NCI-H1694 treated with DMSO at 0.1 percent for 48 hours (cell line): Measurements from ENCODE around the gene PCNX2.
"Not testable (repeated sequence)": the region's sequence is repeated elsewhere in the genome, so short reads cannot be mapped to it uniquely, and the experiment has no call there.

Experiments
- DNase-seq: peaks from one replicate; lab custom pipeline; 2025; lab: John Stamatoyannopoulos, UW

The PCNX2 gene

GRCh38 chr1:233158322-233158721, 137.2 kb downstream of the PCNX2 start:
- no peak for DNase-seq

DNA sequence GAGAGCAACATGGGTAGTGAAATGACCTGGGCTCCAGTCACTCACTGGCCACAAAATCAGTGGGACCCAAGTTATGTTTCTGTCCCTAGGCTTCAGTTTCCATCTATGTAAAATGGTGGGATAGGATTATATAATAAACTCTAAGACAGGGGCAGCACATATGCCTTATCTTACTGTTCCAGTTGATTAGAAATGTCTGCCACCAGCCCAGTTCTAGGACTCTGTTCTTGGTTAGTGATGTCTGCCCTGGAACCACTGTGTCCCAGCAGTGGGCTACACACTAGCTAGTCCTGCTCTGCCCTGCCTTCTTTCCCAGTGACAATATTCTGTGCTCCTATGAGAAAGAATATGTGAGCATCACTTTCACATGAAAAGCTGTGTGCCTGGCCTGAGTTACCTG, 138.3 kb downstream of the PCNX2 start:
- DNase-seq = no peak

DNA sequence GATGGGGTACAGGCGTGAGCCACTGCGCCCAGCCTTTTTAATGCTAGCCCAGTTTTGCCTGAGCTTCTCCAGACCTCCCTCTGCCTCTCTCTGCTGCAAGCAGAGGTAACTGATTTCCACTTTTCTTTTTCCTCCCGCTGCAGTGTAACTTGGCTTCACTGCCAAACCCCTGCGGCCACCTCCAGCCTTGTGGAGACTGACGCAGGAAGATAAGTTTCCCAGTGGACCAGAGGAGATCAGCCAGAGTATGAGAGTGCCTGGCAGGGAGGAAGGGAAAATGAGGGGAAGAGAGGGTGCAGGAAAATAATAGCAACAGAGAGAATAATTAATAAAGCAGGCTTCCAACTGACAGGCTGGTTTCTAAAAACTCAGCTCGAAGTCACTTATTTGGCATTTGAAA, 143.7 kb downstream of the PCNX2 start:
- no peak for DNase-seq

DNA sequence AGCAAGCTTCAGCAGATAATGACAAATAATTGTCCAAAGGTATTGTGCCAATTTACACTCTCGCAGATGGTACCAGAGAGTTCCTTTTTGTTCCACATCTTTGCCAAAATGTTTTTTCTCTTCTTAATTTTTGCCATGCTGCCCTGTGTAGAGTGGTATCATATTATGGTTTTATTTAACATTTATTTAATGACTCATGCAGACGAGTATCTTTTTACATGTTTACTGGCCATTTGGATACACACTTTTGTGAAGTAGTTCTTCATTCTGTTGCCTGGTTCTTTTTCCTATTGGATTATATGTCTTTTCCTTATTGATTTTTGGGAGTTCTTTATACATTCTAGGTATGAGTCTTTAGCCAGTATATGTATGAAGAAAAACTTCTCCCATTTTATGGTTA, 151.1 kb downstream of the PCNX2 start:
- DNase-seq = no peak

DNA sequence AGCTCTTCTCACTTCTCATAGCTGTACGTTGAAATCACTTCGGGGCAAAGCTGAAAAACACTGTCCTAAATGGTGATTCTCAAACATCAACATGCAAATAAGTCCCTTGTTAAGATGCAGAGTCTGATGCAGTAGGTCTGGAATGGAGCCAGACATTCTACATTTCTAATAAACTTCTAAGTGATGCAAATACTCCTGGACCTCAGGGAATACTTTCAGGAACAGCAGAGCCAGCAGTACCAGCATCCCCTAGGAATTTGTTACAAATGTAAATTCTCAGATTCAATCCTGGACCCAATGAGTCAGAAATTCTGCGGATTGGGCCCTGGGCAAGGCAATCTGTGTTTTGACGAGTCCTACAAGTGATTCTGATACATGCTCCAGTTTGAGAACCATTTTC, 152.3 kb downstream of the PCNX2 start:
- DNase-seq = no peak

- DNase-seq = no peak
These were observed 154.6 kb downstream of the PCNX2 start for GRCh38 chr1:233140974-233141373.

- DNase-seq = no peak
These were observed 155.0 kb downstream of the PCNX2 start for GRCh38 chr1:233140499-233140898.

GRCh38 chr1:233138788-233139585, 156.5 kb downstream of the PCNX2 start:
- no peak for DNase-seq

DNA sequence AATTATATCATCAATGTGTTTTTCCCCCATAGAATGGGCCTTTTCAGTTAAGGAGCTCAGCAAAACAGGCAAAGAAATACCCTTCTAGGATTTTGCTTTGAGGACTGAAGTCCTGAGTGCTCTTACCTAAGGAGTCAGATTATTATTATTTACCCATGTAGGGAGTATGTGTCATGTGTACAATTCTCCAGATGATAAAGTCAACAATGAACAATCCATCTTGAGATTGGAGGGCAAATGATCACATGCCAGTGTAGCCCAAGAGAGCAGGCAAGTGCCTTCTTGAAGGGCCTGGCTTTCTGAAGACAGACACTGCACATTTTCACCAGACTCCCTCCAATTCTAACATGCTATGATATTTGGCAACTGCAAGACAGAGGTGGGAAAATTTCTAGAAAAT, 159.7 kb downstream of the PCNX2 start:
- DNase-seq = no peak

DNA sequence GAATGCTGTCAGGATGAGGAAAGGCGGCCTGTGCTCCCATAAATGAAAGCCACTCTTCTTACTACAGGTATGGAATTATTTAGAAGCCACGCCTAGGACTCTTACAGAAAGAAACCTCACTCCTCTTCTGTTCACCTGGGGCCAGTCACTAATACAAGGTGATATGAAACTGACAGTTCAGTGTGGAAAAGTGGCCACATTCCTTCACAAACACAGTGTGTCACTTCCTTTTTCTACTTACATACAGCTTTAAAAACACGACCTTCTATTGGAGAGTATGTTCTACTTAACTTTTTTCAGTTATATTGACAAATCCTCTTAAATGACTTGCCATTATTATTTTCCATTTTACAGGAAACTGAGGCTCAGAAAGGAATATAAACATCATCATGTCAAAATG, 163.1 kb downstream of the PCNX2 start:
- no peak for DNase-seq

- DNase-seq = not testable (repeated sequence)
These were observed 166.5 kb downstream of the PCNX2 start for GRCh38 chr1:233129031-233129430.

GRCh38 chr1:233127157-233127556, 168.4 kb downstream of the PCNX2 start:
- no peak for DNase-seq

- no peak for DNase-seq
These were observed 172.7 kb downstream of the PCNX2 start for GRCh38 chr1:233122779-233123178.

DNA sequence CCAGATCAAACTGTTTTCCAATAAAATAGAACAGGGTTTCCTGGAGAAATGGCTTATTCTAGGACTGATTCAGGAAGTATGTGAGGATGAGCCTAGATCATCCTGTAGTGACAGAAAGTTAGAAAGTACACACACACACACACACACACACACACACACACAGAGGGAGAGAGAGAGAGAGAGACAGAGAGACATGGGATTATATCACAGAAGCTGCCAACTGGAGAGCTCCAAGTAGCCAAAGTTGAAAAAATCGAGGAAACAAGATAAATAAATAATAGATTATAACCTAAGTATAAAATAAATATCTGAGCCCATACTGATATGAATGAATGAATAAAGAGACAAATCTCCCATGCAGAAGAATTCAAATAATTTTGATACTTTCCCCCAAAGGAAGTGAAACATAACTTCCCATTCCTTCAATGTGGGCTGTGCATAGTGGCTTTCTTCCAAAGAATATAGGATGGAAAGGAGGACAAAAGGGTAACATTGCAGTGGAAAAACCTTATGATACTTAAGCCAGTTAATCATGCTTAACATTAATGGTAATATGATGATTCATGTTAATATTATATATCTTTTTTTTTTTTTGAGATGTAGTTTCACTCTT, 173.5 kb downstream of the PCNX2 start:
- DNase-seq = no peak

GRCh38 chr1:233114860-233115259, 180.7 kb downstream of the PCNX2 start:
- DNase-seq = no peak

- DNase-seq = no peak
These were observed 181.4 kb downstream of the PCNX2 start for GRCh38 chr1:233114159-233114558.

- DNase-seq = no peak
These were observed 182.3 kb downstream of the PCNX2 start for GRCh38 chr1:233113009-233113879.

- no peak for DNase-seq
These were observed 183.1 kb downstream of the PCNX2 start for GRCh38 chr1:233112186-233113008.

- DNase-seq = no peak
These were observed 183.8 kb downstream of the PCNX2 start for GRCh38 chr1:233111731-233112130.

GRCh38 chr1:233109096-233109495, 186.4 kb downstream of the PCNX2 start:
- no peak for DNase-seq

DNA sequence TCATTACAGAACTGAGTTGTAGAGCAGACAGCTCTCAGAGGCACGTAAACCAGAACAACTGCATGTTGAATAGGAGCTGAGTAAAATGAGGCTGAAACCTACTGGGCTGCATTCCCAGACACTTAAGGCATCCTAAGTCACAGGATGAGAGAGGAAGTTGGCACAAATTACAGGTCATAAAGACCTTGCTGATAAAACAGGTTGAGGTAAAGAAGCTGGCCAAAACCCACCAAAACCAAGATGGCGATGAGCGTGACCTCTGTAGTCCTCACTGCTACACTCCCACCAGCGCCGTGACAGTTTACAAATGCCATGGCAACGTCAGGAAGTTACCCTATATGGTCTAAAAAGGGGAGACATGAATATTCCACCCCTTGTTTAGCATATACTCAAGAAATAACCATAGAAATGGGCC, 187.8 kb downstream of the PCNX2 start:
- DNase-seq = not testable (repeated sequence)

GRCh38 chr1:233107130-233107660, 188.3 kb downstream of the PCNX2 start:
- DNase-seq = no peak
